CD4-positive, alpha-beta T cell treated with Interleukin-1 beta for 1 hour (primary cell): ENCODE data around the gene PIM3.

Experiments
- DNase-seq, 2 donors: peaks; one replicate each; pipeline ENCODE4 v3.0.0-alpha.2; 2020 to 2022

Gene PIM3

GRCh38 chr22:49943771-49944398 is 16.7 kb upstream of the PIM3 start:
- DNase-seq, result no peak

- DNase-seq, result peak in 1 of 2 donors; percentile 11
These were observed 16.1 kb upstream of the PIM3 start for GRCh38 chr22:49944399-49944891.

- peak; percentile 85 for DNase-seq
These were observed 15.4 kb upstream of the PIM3 start for GRCh38 chr22:49945042-49945794.

GRCh38 chr22:49946612-49947295 is 13.8 kb upstream of the PIM3 start:
- no peak for DNase-seq

GRCh38 chr22:49947296-49947622 is 13.3 kb upstream of the PIM3 start:
- no peak for DNase-seq

- DNase-seq, result no peak
These were observed 12.2 kb upstream of the PIM3 start for GRCh38 chr22:49948116-49948957.

- no peak for DNase-seq
These were observed 11.3 kb upstream of the PIM3 start for GRCh38 chr22:49948958-49949913.

GRCh38 chr22:49949914-49950292 is 10.7 kb upstream of the PIM3 start:
- no peak for DNase-seq

GRCh38 chr22:49950396-49950994 is 10.1 kb upstream of the PIM3 start:
- DNase-seq, result no peak

GRCh38 chr22:49951000-49951677 is 9.4 kb upstream of the PIM3 start:
- DNase-seq, result no peak

- DNase-seq, result no peak
These were observed 8.9 kb upstream of the PIM3 start for GRCh38 chr22:49951678-49951985.

- DNase-seq, result no peak
These were observed 8.3 kb upstream of the PIM3 start for GRCh38 chr22:49951986-49952896.

- DNase-seq, result no peak
These were observed 7.4 kb upstream of the PIM3 start for GRCh38 chr22:49953027-49953679.

- DNase-seq, result no peak
These were observed 6.8 kb upstream of the PIM3 start for GRCh38 chr22:49953680-49954344.

- DNase-seq, result no peak
These were observed 6.2 kb upstream of the PIM3 start for GRCh38 chr22:49954354-49954753.

- no peak for DNase-seq
These were observed 5.5 kb upstream of the PIM3 start for GRCh38 chr22:49954991-49955580.

GRCh38 chr22:49955581-49956417 is 4.8 kb upstream of the PIM3 start:
- DNase-seq, result no peak

- DNase-seq, result no peak
These were observed 4.2 kb upstream of the PIM3 start for GRCh38 chr22:49956418-49956770.
